K562 (cell line): Measurements from ENCODE around the gene SMG6. TPM values are rescaled to one million over a fixed set of nuclear protein-coding genes. Genes with fewer than 3 reads are reported as not detected.

Experiments used
- BMI1 ChIP-seq: fragments of 150-350 bp; IDR thresholded peaks from 2 replicates; pipeline ENCODE4 v1.6.1; 2014; ENCODE audit warnings: low read length
- CBX5 ChIP-seq: IDR thresholded peaks from 2 replicates; pipeline ENCODE4 v1.6.1; 2014; ENCODE audit warnings: low read depth, borderline replicate concordance
- CTCFL ChIP-seq: IDR thresholded peaks from 2 replicates; pipeline ENCODE4 v1.6.1; 2011; ENCODE audit warnings: borderline replicate concordance, low read depth, mild to moderate bottlenecking, moderate library complexity, low read length; ENCODE audit not compliant: insufficient read depth, poor library complexity, severe bottlenecking
- ETV5 ChIP-seq: sonication (generic); formaldehyde crosslinking; IDR thresholded peaks from 2 replicates; pipeline ENCODE4 v1.4.0; 2020; ENCODE audit warnings: low read depth, mild to moderate bottlenecking, missing genetic modification reagents
- LCOR ChIP-seq: sonication (generic); formaldehyde crosslinking; IDR thresholded peaks from 2 replicates; pipeline ENCODE4 v1.8.0; 2022; ENCODE audit warnings: mild to moderate bottlenecking, missing genetic modification reagents
- MAFF ChIP-seq: IDR thresholded peaks from 2 replicates; pipeline ENCODE4 v1.6.1; 2012; ENCODE audit warnings: low read length, improper control_type of control experiment
- MTF1 ChIP-seq: fragments of 250-450 bp; sonication (Bioruptor Pico); IDR thresholded peaks from 2 replicates; pipeline ENCODE4 v1.9.0; 2021; ENCODE audit warnings: moderate library complexity, mild to moderate bottlenecking, inconsistent platforms, borderline replicate concordance
- NR1H2 ChIP-seq: sonication (generic); formaldehyde crosslinking; IDR thresholded peaks from 2 replicates; pipeline ENCODE4 v1.4.0; 2020; ENCODE audit warnings: mild to moderate bottlenecking, missing genetic modification reagents
- PPARD ChIP-seq: fragments of 250-450 bp; sonication (Bioruptor Pico); IDR thresholded peaks from 2 replicates; pipeline ENCODE4 v1.8.0; 2022; ENCODE audit warnings: inconsistent platforms, mild to moderate bottlenecking, moderate library complexity
- PTBP1 ChIP-seq: fragments of 200-400 bp; formaldehyde crosslinking; IDR thresholded peaks from 2 replicates; pipeline ENCODE4 v1.6.1; 2017; ENCODE audit warnings: low read depth, low read length
- SIN3B ChIP-seq: fragments of 450-650 bp; IDR thresholded peaks from 2 replicates; pipeline ENCODE4 v1.6.1; 2017; ENCODE audit warnings: low read depth, mild to moderate bottlenecking, moderate library complexity
- SMARCA4 ChIP-seq: fragments of 450-650 bp; IDR thresholded peaks from 2 replicates; pipeline ENCODE4 v1.6.1; 2016
- TARDBP ChIP-seq: fragments of 450-650 bp; IDR thresholded peaks from 2 replicates; pipeline ENCODE4 v1.6.1; 2016
- U2AF2 ChIP-seq: fragments of 200-400 bp; formaldehyde crosslinking; optimal IDR thresholded peaks from 2 replicates; pipeline ENCODE3; 2017; ENCODE audit warnings: low read depth, mild to moderate bottlenecking, low read length
- ZBTB5 ChIP-seq: fragments of 450-650 bp; IDR thresholded peaks from 2 replicates; pipeline ENCODE4 v1.6.1; 2017; ENCODE audit warnings: antibody characterized with exemption
- ZFP36 ChIP-seq: fragments of 150-350 bp; IDR thresholded peaks from 2 replicates; pipeline ENCODE4 v1.6.1; 2018; ENCODE audit warnings: low read length, low read depth; ENCODE audit not compliant: partially characterized antibody
- ZNF134 ChIP-seq: fragments of 250-450 bp; sonication (Bioruptor Pico); conservative IDR thresholded peaks from 2 replicates; pipeline ENCODE4 v1.4.0; 2020
- ZNF239 ChIP-seq: fragments of 250-450 bp; sonication (Bioruptor Pico); IDR thresholded peaks from 2 replicates; pipeline ENCODE4 v1.4.0; 2020; ENCODE audit warnings: mild to moderate bottlenecking
- polyA plus RNA-seq, 8 experiments: library from polyadenylated mRNA; depleted of rRNA in 4 of 8; stranded (reverse) in 5 of 8; unstranded in 3 of 8; fragments of >200 nt; fragmentation: Nextera tagmentation in 2 of 8; fragmentation: Illumina TruSeq in 1 of 8; extraction: Ambion mirVana in 2 of 8; extraction: Trizol in 1 of 8; gene quantifications; 2 replicates each; pipeline versions ENCODE4 v1.2.1 to v1.2.3, GENCODE V29; 2011 to 2014; ENCODE audit warnings: inconsistent platforms in 1 of 8, missing spikeins in 1 of 8
- total RNA-seq, 7 experiments: library from RNA; depleted of rRNA in 6 of 7; stranded (reverse); fragments of >200 nt in 6 of 7; fragmentation: Illumina TruSeq in 2 of 7; extraction: Trizol in 2 of 7; gene quantifications; 2 replicates each; pipeline versions ENCODE4 v1.2.1 to v1.2.3, GENCODE V29; 2011 to 2021; ENCODE audit warnings: low replicate concordance in 1 of 7
- TF ChIP-seq, protein P1 (sequence below), 3 experiments: fragments of 200-800 bp in 1 of 3; fragments of 250-450 bp in 1 of 3; fragments of 450-650 bp in 1 of 3; sonication (Bioruptor Pico) in 1 of 3; sonication (Bioruptor generic) in 1 of 3; formaldehyde crosslinking in 1 of 3; IDR thresholded peaks; 2 replicates each; pipeline versions ENCODE4 v1.6.1 to v1.8.0; 2016 to 2022; ENCODE audit warnings: mild to moderate bottlenecking in 2 of 3, missing genetic modification characterization in 2 of 3, missing compliant biosample characterization in 1 of 3, moderate library complexity in 1 of 3

SMG6 gene
- total and polyA plus RNA-seq, 9 of the 15 experiments (the other 6 are each of a cell fraction or from before 2014, with no cell fraction given) = 0.44 to 13.9 (median 6.0) TPM

GRCh38 chr17:2041561-2042389 is 261.8 kb downstream of the SMG6 start, which contains the start of gene OVCA2 (continued):
- TF ChIP-seq ZNF134 (CRISPR knock-in tag) = no peak
- no peak for TF ChIP-seq ZFP36
- TF ChIP-seq NR1H2 (CRISPR knock-in tag) = no peak
- TF ChIP-seq PPARD (CRISPR knock-in tag) = no peak
- TF ChIP-seq MAFF = no peak
- peak; percentile 67 for TF ChIP-seq CTCFL
- no peak for TF ChIP-seq ZBTB5
- no peak for TF ChIP-seq LCOR (CRISPR knock-in tag)
- TF ChIP-seq ETV5 (CRISPR knock-in tag) = peak; percentile 93
- no peak for TF ChIP-seq SMARCA4
- TF ChIP-seq BMI1 = peak; percentile 94
- no peak for TF ChIP-seq PTBP1
- TF ChIP-seq ZNF239 = no peak
- no peak for TF ChIP-seq MTF1 (CRISPR knock-in tag)
- no peak for TF ChIP-seq TARDBP
- no peak for TF ChIP-seq CBX5
- peak; percentile 75 for TF ChIP-seq SIN3B
- no peak for TF ChIP-seq U2AF2
- TF ChIP-seq, protein P1, sequence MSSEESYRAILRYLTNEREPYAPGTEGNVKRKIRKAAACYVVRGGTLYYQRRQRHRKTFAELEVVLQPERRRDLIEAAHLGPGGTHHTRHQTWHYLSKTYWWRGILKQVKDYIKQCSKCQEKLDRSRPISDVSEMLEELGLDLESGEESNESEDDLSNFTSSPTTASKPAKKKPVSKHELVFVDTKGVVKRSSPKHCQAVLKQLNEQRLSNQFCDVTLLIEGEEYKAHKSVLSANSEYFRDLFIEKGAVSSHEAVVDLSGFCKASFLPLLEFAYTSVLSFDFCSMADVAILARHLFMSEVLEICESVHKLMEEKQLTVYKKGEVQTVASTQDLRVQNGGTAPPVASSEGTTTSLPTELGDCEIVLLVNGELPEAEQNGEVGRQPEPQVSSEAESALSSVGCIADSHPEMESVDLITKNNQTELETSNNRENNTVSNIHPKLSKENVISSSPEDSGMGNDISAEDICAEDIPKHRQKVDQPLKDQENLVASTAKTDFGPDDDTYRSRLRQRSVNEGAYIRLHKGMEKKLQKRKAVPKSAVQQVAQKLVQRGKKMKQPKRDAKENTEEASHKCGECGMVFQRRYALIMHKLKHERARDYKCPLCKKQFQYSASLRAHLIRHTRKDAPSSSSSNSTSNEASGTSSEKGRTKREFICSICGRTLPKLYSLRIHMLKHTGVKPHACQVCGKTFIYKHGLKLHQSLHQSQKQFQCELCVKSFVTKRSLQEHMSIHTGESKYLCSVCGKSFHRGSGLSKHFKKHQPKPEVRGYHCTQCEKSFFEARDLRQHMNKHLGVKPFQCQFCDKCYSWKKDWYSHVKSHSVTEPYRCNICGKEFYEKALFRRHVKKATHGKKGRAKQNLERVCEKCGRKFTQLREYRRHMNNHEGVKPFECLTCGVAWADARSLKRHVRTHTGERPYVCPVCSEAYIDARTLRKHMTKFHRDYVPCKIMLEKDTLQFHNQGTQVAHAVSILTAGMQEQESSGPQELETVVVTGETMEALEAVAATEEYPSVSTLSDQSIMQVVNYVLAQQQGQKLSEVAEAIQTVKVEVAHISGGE (CRISPR knock-in tag; IDR thresholded peaks at IDR 0.05) = peak in 2 of 3 experiments; percentile 73 to 96; a peak in 5 of 6 replicates
